PFSK-1 (cell line): ENCODE data around the gene PNKP.

Experiments used
- POLR2AphosphoS5 ChIP-seq: IDR thresholded peaks from 2 replicates; pipeline ENCODE4 v1.6.1; 2012; ENCODE audit warnings: low read depth, mild to moderate bottlenecking, control low read depth, low read length, moderate library complexity
- REST ChIP-seq, 2 experiments: IDR thresholded peaks; 2 replicates each; pipeline versions ENCODE4 v1.6.1 to v1.8.0; 2011 to 2012; ENCODE audit warnings: low read depth in 2 of 2, low read length in 2 of 2, control low read depth in 1 of 2, inconsistent platforms in 1 of 2, mild to moderate bottlenecking in 1 of 2, moderate library complexity in 1 of 2; ENCODE audit not compliant: insufficient read depth in 1 of 2
- SIN3A ChIP-seq: IDR thresholded peaks from 2 replicates; pipeline ENCODE4 v1.6.1; 2012; ENCODE audit warnings: mild to moderate bottlenecking, low read length, moderate library complexity, borderline replicate concordance; ENCODE audit not compliant: insufficient read depth
- TAF1 ChIP-seq: IDR thresholded peaks from 2 replicates; pipeline ENCODE4 v1.6.1; 2012; ENCODE audit warnings: low read length, control low read depth, borderline replicate concordance; ENCODE audit not compliant: insufficient read depth

GRCh38 chr19:49829200-49829599 is 38.2 kb downstream of the PNKP start:
- TF ChIP-seq REST (IDR thresholded peaks at IDR 0.05; ENCODE audit: insufficient read depth in 1 of 2, low read depth in 2 of 2, low read length in 2 of 2), result no peak
- TF ChIP-seq POLR2AphosphoS5, result no peak
- TF ChIP-seq TAF1, result no peak
- no peak for TF ChIP-seq SIN3A
